AG09309 (cell line): ENCODE data around the gene LAMTOR2.
A peak's percentile ranks its signal among the peaks of the same experiment; 100 is the strongest.

Experiments used
- DNase-seq: peaks from one replicate; pipeline ENCODE4 v3.0.0-alpha.2; 2010; ENCODE audit warnings: low read depth
- H3K4me3 ChIP-seq: 2 replicates; pipeline ENCODE4 v1.5.1; 2011; ENCODE audit warnings: mild to moderate bottlenecking, low read depth, low read length, moderate library complexity; ENCODE audit not compliant: control insufficient read depth
- CTCF ChIP-seq: IDR thresholded peaks from 2 replicates; pipeline ENCODE4 v1.5.1; 2011; ENCODE audit warnings: mild to moderate bottlenecking, low read depth, low read length, inconsistent platforms; ENCODE audit not compliant: insufficient read depth, control insufficient read depth; ENCODE audit errors: missing control alignments

The LAMTOR2 gene

GRCh38 chr1:156019946-156020292 lies 34.7 kb upstream of the LAMTOR2 start:
- peak overlapping the region; percentile 65 for H3K4me3 ChIP-seq
- no peak for TF ChIP-seq CTCF
- no peak for DNase-seq

- no peak for TF ChIP-seq CTCF
- peak within 1 kb of the TSS; percentile 65 for H3K4me3 ChIP-seq
- peak; percentile 63 for DNase-seq
Observed at GRCh38 chr1:156020293-156021092, 34.1 kb upstream of the LAMTOR2 start, which contains the start of gene SSR2. Gene SSR2, minus strand, starts transcription at chr1:156020951. Its CDS starts 784 bp downstream, at chr1:156020167.

- no peak for TF ChIP-seq CTCF
- DNase-seq = no peak
- H3K4me3 ChIP-seq = peak overlapping the region; percentile 65
Observed at GRCh38 chr1:156021093-156021428, 33.5 kb upstream of the LAMTOR2 start.

- TF ChIP-seq CTCF = no peak
- no peak overlapping the region for H3K4me3 ChIP-seq
- DNase-seq = no peak
Observed at GRCh38 chr1:156021954-156022353, 32.6 kb upstream of the LAMTOR2 start.

- no peak for DNase-seq
- no peak for TF ChIP-seq CTCF
- H3K4me3 ChIP-seq = no peak overlapping the region
Observed at GRCh38 chr1:156024801-156025200, 29.8 kb upstream of the LAMTOR2 start.

GRCh38 chr1:156025876-156026275 lies 28.7 kb upstream of the LAMTOR2 start:
- no peak for DNase-seq
- peak; percentile 60 for TF ChIP-seq CTCF
- no peak overlapping the region for H3K4me3 ChIP-seq
